ENCODE measurements around the gene CNN3.
A peak's percentile ranks its signal among the peaks of the same experiment; 100 is the strongest.

CNN3 gene

GRCh38 chr1:94856004-94856403 lies 70.9 kb downstream of the CNN3 start:
- DNase-seq (ENCODE audit: low read depth) = no peak

GRCh38 chr1:94855307-94855700 lies 71.6 kb downstream of the CNN3 start:
- DNase-seq (ENCODE audit: low read depth) = no peak

- DNase-seq (ENCODE audit: low read depth) = peak; percentile 91
Measured at GRCh38 chr1:94854458-94855306, 72.2 kb downstream of the CNN3 start.

GRCh38 chr1:94852788-94853187 lies 74.1 kb downstream of the CNN3 start:
- no peak for DNase-seq (ENCODE audit: low read depth)

GRCh38 chr1:94851571-94851970 lies 75.3 kb downstream of the CNN3 start:
- no peak for DNase-seq (ENCODE audit: low read depth)
